ENCODE measurements around the gene LAMA5.

GRCh38 chr20:62408640-62409039, 41.5 kb upstream of the LAMA5 start:
- TF ChIP-seq, protein P1, sequence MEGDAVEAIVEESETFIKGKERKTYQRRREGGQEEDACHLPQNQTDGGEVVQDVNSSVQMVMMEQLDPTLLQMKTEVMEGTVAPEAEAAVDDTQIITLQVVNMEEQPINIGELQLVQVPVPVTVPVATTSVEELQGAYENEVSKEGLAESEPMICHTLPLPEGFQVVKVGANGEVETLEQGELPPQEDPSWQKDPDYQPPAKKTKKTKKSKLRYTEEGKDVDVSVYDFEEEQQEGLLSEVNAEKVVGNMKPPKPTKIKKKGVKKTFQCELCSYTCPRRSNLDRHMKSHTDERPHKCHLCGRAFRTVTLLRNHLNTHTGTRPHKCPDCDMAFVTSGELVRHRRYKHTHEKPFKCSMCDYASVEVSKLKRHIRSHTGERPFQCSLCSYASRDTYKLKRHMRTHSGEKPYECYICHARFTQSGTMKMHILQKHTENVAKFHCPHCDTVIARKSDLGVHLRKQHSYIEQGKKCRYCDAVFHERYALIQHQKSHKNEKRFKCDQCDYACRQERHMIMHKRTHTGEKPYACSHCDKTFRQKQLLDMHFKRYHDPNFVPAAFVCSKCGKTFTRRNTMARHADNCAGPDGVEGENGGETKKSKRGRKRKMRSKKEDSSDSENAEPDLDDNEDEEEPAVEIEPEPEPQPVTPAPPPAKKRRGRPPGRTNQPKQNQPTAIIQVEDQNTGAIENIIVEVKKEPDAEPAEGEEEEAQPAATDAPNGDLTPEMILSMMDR (IDR thresholded peaks at IDR 0.05): no peak
- no peak for TF ChIP-seq SMC3 (IDR thresholded peaks at IDR 0.05)
- TF ChIP-seq, protein P2, sequence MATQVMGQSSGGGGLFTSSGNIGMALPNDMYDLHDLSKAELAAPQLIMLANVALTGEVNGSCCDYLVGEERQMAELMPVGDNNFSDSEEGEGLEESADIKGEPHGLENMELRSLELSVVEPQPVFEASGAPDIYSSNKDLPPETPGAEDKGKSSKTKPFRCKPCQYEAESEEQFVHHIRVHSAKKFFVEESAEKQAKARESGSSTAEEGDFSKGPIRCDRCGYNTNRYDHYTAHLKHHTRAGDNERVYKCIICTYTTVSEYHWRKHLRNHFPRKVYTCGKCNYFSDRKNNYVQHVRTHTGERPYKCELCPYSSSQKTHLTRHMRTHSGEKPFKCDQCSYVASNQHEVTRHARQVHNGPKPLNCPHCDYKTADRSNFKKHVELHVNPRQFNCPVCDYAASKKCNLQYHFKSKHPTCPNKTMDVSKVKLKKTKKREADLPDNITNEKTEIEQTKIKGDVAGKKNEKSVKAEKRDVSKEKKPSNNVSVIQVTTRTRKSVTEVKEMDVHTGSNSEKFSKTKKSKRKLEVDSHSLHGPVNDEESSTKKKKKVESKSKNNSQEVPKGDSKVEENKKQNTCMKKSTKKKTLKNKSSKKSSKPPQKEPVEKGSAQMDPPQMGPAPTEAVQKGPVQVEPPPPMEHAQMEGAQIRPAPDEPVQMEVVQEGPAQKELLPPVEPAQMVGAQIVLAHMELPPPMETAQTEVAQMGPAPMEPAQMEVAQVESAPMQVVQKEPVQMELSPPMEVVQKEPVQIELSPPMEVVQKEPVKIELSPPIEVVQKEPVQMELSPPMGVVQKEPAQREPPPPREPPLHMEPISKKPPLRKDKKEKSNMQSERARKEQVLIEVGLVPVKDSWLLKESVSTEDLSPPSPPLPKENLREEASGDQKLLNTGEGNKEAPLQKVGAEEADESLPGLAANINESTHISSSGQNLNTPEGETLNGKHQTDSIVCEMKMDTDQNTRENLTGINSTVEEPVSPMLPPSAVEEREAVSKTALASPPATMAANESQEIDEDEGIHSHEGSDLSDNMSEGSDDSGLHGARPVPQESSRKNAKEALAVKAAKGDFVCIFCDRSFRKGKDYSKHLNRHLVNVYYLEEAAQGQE (IDR thresholded peaks at IDR 0.05): no peak

Measured in A549 (cell line).